A673 (cell line): ENCODE measurements around the gene SLC12A1. TPM values are rescaled to one million over a fixed set of nuclear protein-coding genes. Genes with fewer than 3 reads are reported as not detected.

Source experiments
- BruUV-seq: library from RNA; stranded (reverse); fragments of 400-500 nt; replicated peaks from 2 replicates; lab custom pipeline; 2021; lab: Mats Ljungman, UMichigan
- CTCF ChIA-PET: fragments of 300-600 bp; sonication (Branson Sonifier 250); formaldehyde crosslinking; loops from one replicate; lab custom pipeline; 2022; ENCODE audit warnings: antibody characterized with exemption; lab: Charles Lee
- POLR2A ChIA-PET: fragments of 300-600 bp; sonication (Branson Sonifier 250); formaldehyde crosslinking; loops from one replicate; lab custom pipeline; 2022; ENCODE audit warnings: antibody characterized with exemption; ENCODE audit not compliant: low non-redundant PET; lab: Charles Lee
- DNase-seq: peaks from one replicate; pipeline ENCODE4 v3.0.0-alpha.2; 2015; ENCODE audit warnings: low spot score
- H3K27ac ChIP-seq: fragments of 200-600 bp; sonication (generic); 2 replicates; pipeline ENCODE4 v1.5.1; 2016; ENCODE audit warnings: mixed run types, low read depth, mild to moderate bottlenecking, mixed read lengths, antibody characterized with exemption, low read length; ENCODE audit not compliant: poor library complexity, severe bottlenecking
- H3K27me3 ChIP-seq: fragments of 200-600 bp; sonication (generic); replicated peaks from 2 replicates; pipeline ENCODE4 v1.6.1; 2017; ENCODE audit warnings: mixed run types, low read depth, mild to moderate bottlenecking, mixed read lengths, antibody characterized with exemption, low read length; ENCODE audit not compliant: insufficient read depth, poor library complexity
- H3K36me3 ChIP-seq: fragments of 200-600 bp; sonication (generic); 2 replicates; pipeline ENCODE4 v1.6.1; 2016; ENCODE audit warnings: mixed run types, mild to moderate bottlenecking, mixed read lengths, antibody characterized with exemption, low read length; ENCODE audit not compliant: insufficient read depth, poor library complexity, severe bottlenecking
- H3K4me1 ChIP-seq: fragments of 200-600 bp; sonication (generic); 2 replicates; pipeline ENCODE4 v1.6.1; 2017; ENCODE audit warnings: mixed run types, mild to moderate bottlenecking, mixed read lengths, antibody characterized with exemption, low read length; ENCODE audit not compliant: insufficient read depth, poor library complexity, severe bottlenecking
- H3K4me3 ChIP-seq: fragments of 200-600 bp; sonication (generic); 2 replicates; pipeline ENCODE4 v1.5.1; 2016; ENCODE audit warnings: low read depth, mixed run types, mild to moderate bottlenecking, mixed read lengths, low read length; ENCODE audit not compliant: poor library complexity, severe bottlenecking
- H3K9me3 ChIP-seq: fragments of 200-600 bp; sonication (generic); 2 replicates; pipeline ENCODE4 v1.6.1; 2016; ENCODE audit warnings: mixed run types, low read depth, mild to moderate bottlenecking, mixed read lengths, antibody characterized with exemption, low read length; ENCODE audit not compliant: poor library complexity, severe bottlenecking
- EZH2 ChIP-seq: fragments of 200-600 bp; sonication (generic); IDR thresholded peaks from 2 replicates; pipeline ENCODE4 v1.6.1; 2017; ENCODE audit warnings: borderline replicate concordance, low read depth, mild to moderate bottlenecking, mixed read lengths, antibody characterized with exemption, low read length; ENCODE audit not compliant: poor library complexity, severe bottlenecking
- intact Hi-C: fragments of 100-400 bp; cut with micrococcal nuclease; formaldehyde crosslinking; loops from one replicate; pipeline ENCODE4 v1.10.0; 2022; ENCODE audit not compliant: unreplicated experiment
- total RNA-seq: library from RNA; stranded (reverse); gene quantifications from 2 replicates; pipeline ENCODE4 v1.2.3, GENCODE V29; 2021
- TF ChIP-seq, protein P1 (sequence below): fragments of 300-800, 200-600 bp; sonication (generic); conservative IDR thresholded peaks from 2 replicates; pipeline ENCODE4 v1.5.1; 2017; ENCODE audit warnings: low read depth, mild to moderate bottlenecking, antibody characterized with exemption, low read length, moderate library complexity, mixed read lengths

Gene SLC12A1
- total RNA-seq, 1 experiment from 2014 or later = not detected

DNA sequence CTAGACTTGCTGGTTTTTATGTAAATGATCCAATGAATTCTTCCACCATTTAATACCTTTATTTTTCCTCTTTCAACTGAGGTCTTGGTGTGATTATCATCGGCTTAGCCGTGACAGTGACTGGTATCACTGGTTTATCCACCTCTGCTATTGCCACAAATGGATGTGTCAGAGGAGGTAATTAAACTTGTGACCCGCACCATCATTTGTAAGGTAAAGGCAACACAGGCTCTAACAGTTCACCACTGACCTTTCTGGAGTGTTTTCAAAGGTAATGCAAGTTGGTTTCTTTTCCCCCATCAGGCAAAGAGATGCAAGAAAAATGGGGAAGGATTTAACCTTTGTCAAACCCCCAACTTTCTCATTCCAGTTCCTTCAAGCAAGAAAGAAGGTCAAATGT lies 19.7 kb downstream of the SLC12A1 start:
- intact Hi-C loops = no loop called here
- BruUV-seq = no TSS peak
- no peak for TF ChIP-seq EZH2
- Histone ChIP-seq H3K27me3 (peaks cover 12% of the 10 kb centered on the region), H3K27ac (no peak overlapping the region), H3K4me1 (no peaks in the 10 kb centered on the region), H3K36me3 (no peaks in the 10 kb centered on the region), H3K9me3 (no peaks in the 10 kb centered on the region), H3K4me3 (no peak overlapping the region)
- ChIA-PET CTCF (no interaction called here), POLR2A (no interaction called here)
- no peak for DNase-seq

- Histone ChIP-seq H3K27ac (no peak overlapping the region), H3K27me3 (peaks cover 5% of the 10 kb centered on the region), H3K4me3 (no peak overlapping the region), H3K9me3 (no peaks in the 10 kb centered on the region), H3K4me1 (no peaks in the 10 kb centered on the region), H3K36me3 (no peaks in the 10 kb centered on the region)
- intact Hi-C loops = no loop called here
- TF ChIP-seq, protein P1, sequence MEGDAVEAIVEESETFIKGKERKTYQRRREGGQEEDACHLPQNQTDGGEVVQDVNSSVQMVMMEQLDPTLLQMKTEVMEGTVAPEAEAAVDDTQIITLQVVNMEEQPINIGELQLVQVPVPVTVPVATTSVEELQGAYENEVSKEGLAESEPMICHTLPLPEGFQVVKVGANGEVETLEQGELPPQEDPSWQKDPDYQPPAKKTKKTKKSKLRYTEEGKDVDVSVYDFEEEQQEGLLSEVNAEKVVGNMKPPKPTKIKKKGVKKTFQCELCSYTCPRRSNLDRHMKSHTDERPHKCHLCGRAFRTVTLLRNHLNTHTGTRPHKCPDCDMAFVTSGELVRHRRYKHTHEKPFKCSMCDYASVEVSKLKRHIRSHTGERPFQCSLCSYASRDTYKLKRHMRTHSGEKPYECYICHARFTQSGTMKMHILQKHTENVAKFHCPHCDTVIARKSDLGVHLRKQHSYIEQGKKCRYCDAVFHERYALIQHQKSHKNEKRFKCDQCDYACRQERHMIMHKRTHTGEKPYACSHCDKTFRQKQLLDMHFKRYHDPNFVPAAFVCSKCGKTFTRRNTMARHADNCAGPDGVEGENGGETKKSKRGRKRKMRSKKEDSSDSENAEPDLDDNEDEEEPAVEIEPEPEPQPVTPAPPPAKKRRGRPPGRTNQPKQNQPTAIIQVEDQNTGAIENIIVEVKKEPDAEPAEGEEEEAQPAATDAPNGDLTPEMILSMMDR = no peak
- no peak for TF ChIP-seq EZH2
- no TSS peak for BruUV-seq
- CTCF ChIA-PET = no interaction called here
- no peak for DNase-seq
- POLR2A ChIA-PET = no interaction called here
Observed at GRCh38 chr15:48230498-48230897, 24.4 kb downstream of the SLC12A1 start.

DNA sequence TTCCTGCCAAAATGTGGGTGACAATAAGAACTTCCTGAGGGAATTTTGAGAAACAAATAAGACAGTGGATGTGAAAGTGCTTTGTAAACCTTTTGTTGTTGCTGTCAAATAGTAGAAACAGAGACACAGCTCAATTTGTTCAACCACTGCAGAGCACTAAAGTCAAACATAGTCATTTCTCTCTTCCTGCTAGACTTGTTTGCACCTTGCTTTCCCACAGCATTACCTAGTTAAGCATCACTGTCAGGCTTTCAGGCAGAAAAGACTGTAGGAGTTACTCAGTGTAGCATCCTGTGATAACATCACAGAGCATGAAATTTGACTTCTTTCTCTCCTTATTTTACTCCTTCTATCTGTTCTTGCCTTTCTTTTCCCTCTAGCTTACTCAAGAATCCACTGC lies 27.1 kb downstream of the SLC12A1 start:
- POLR2A ChIA-PET = no interaction called here

More for the DNA sequence above, 27.1 kb downstream of the SLC12A1 start:
- Histone ChIP-seq H3K36me3 (no peaks in the 10 kb centered on the region), H3K9me3 (no peaks in the 10 kb centered on the region), H3K4me3 (no peak overlapping the region), H3K4me1 (no peaks in the 10 kb centered on the region), H3K27me3 (peaks cover 5% of the 10 kb centered on the region), H3K27ac (no peak overlapping the region)
- intact Hi-C loops = no loop called here
- CTCF ChIA-PET = no interaction called here
- BruUV-seq = no TSS peak
- DNase-seq = no peak
- TF ChIP-seq, protein P1 = no peak
- no peak for TF ChIP-seq EZH2
